Activated T-helper 1 cell treated with anti-CD3 and anti-CD28 coated beads, Interleukin-12 subunit alpha, Interleukin-12 subunit beta, Interleukin-2, Interleukin-4 antibody, amounts not matched to agents 30 ng/mL and 10 ng/mL and 1 ng/mL, durations not matched to agents 14 hours and 24 hours and 36 hours (primary cell): ENCODE results near the gene ICA1. TPM values are rescaled to one million over a fixed set of nuclear protein-coding genes. Genes with fewer than 3 reads are reported as not detected.
"Not testable (repeated sequence)": the region's sequence is repeated elsewhere in the genome, so short reads cannot be mapped to it uniquely, and the experiment has no call there.

Experiments
- DNase-seq: peaks from one replicate; pipeline ENCODE4 v3.0.0; 2021; ENCODE audit warnings: low spot score
- H3K27ac Mint-ChIP-seq: one replicate; pipeline ENCODE4 v1.8.0; 2021; ENCODE audit warnings: mild to moderate bottlenecking, mixed read lengths
- H3K27me3 Mint-ChIP-seq: one replicate; pipeline ENCODE4 v1.8.0; 2022; ENCODE audit warnings: mild to moderate bottlenecking, moderate library complexity, mixed read lengths; ENCODE audit not compliant: insufficient read depth
- H3K36me3 Mint-ChIP-seq: one replicate; pipeline ENCODE4 v1.8.0; 2021; ENCODE audit warnings: low read depth, mixed read lengths
- H3K4me1 Mint-ChIP-seq: one replicate; pipeline ENCODE4 v1.8.0; 2021; ENCODE audit warnings: low read depth, mixed read lengths
- H3K4me3 Mint-ChIP-seq: one replicate; pipeline ENCODE4 v1.8.0; 2021; ENCODE audit warnings: mild to moderate bottlenecking, moderate library complexity, mixed read lengths
- H3K9me3 Mint-ChIP-seq: one replicate; pipeline ENCODE4 v1.8.0; 2021; ENCODE audit warnings: mixed read lengths
- intact Hi-C: fragments of 100-400 bp; cut with micrococcal nuclease; formaldehyde crosslinking; loops from one replicate; pipeline ENCODE4 v1.15.1; 2024
- total RNA-seq: library from RNA; stranded (reverse); gene quantifications from 2 replicates; pipeline ENCODE4 v1.2.3, GENCODE V29; 2022

The ICA1 gene
- 1.9 and 2.3 TPM in 2 replicates for total RNA-seq

GRCh38 chr7:8261711-8262695, at the start of gene ICA1:
Gene ICA1 (minus strand): TSS chr7:8262167. CDS start chr7:8235926, 26,241 bp downstream.
- Mint-ChIP-seq H3K27me3 (peaks cover 43% of the 10 kb centered on the region), H3K9me3 (no peaks in the 10 kb centered on the region), H3K4me3 (peak within 1 kb of the TSS; percentile 81), H3K36me3 (no peaks in the 10 kb centered on the region), H3K4me1 (peaks cover 9% of the 10 kb centered on the region), H3K27ac (peak within 1 kb of the TSS; percentile 55)
- intact Hi-C loops: no loop called here
- DNase-seq: no peak

DNA sequence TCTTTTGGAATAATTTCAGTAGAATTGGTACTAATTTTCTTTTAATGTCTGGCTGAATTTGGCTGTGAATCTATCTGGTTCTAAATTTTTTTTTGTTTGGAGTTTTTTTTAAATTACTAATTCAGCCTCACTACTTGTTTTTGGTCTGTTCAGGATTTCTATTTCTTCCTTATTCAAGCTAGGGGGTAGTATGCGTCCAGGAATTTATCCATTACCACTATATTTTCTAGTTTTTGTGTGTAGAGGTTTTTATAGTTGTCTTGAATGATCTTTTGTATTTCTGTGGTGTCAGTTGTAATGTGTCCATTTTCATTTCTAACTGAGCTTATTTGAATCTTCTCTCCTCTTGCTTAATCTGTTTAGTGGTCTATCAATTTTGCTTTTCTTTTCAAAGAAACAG, 48.9 kb upstream of the ICA1 start:
- Mint-ChIP-seq H3K27ac (no peak overlapping the region), H3K36me3 (no peaks in the 10 kb centered on the region), H3K4me3 (no peak overlapping the region), H3K9me3 (no peaks in the 10 kb centered on the region), H3K4me1 (no peaks in the 10 kb centered on the region), H3K27me3 (peaks cover 6% of the 10 kb centered on the region)
- intact Hi-C loops: no loop called here
- DNase-seq: no peak

GRCh38 chr7:8305625-8306388, 43.8 kb upstream of the ICA1 start:
- Mint-ChIP-seq H3K9me3 (no peaks in the 10 kb centered on the region), H3K36me3 (no peaks in the 10 kb centered on the region), H3K4me1 (no peaks in the 10 kb centered on the region), H3K27ac (no peak overlapping the region), H3K4me3 (no peak overlapping the region), H3K27me3 (peaks cover 4% of the 10 kb centered on the region)
- intact Hi-C loops: no loop called here
- DNase-seq: no peak

- Mint-ChIP-seq H3K36me3 (no peaks in the 10 kb centered on the region), H3K27me3 (peaks cover 4% of the 10 kb centered on the region), H3K4me3 (no peak overlapping the region), H3K9me3 (no peaks in the 10 kb centered on the region), H3K4me1 (no peaks in the 10 kb centered on the region), H3K27ac (no peak overlapping the region)
- DNase-seq: no peak
- intact Hi-C loops: no loop called here
Observed at GRCh38 chr7:8305104-8305503, 43.1 kb upstream of the ICA1 start.

GRCh38 chr7:8303904-8304528, 42.0 kb upstream of the ICA1 start:
- Mint-ChIP-seq H3K9me3 (no peaks in the 10 kb centered on the region), H3K27ac (no peak overlapping the region), H3K27me3 (peaks cover 2% of the 10 kb centered on the region), H3K4me1 (no peaks in the 10 kb centered on the region), H3K36me3 (no peaks in the 10 kb centered on the region), H3K4me3 (no peak overlapping the region)
- DNase-seq: no peak
- intact Hi-C loops: no loop called here

GRCh38 chr7:8297023-8297422, 35.1 kb upstream of the ICA1 start:
- not testable (repeated sequence) for H3K9me3 Mint-ChIP-seq, DNase-seq, H3K36me3 Mint-ChIP-seq, H3K4me3 Mint-ChIP-seq, H3K4me1 Mint-ChIP-seq, H3K27ac Mint-ChIP-seq
- H3K27me3 Mint-ChIP-seq: peaks cover 10% of the 10 kb centered on the region
- intact Hi-C loops: loop anchor here (2.0 to 10.0 kb wide), 5 partner anchors 325 to 1782 kb away; no protein-coding TSS in a partner anchor

- no peak for DNase-seq
- intact Hi-C loops: loop anchor here (1.0 to 10.0 kb wide), 9 partner anchors 79 to 1782 kb away; partner anchors contain the start of gene UMAD1
- Mint-ChIP-seq H3K36me3 (no peaks in the 10 kb centered on the region), H3K4me1 (peaks cover 4% of the 10 kb centered on the region), H3K27ac (no peak overlapping the region), H3K9me3 (no peaks in the 10 kb centered on the region), H3K27me3 (peaks cover 11% of the 10 kb centered on the region), H3K4me3 (no peak overlapping the region)
Observed at GRCh38 chr7:8296362-8296659, 34.3 kb upstream of the ICA1 start.

- Mint-ChIP-seq H3K9me3 (no peaks in the 10 kb centered on the region), H3K27me3 (peaks cover 13% of the 10 kb centered on the region), H3K27ac (no peak overlapping the region), H3K36me3 (no peaks in the 10 kb centered on the region), H3K4me3 (no peak overlapping the region), H3K4me1 (peaks cover 4% of the 10 kb centered on the region)
- intact Hi-C loops: loop anchor here (1.0 to 10.0 kb wide), 9 partner anchors 78 to 1781 kb away; partner anchors contain the start of gene UMAD1
- DNase-seq: peak; percentile 8
Observed at GRCh38 chr7:8295638-8296361, 33.8 kb upstream of the ICA1 start.

DNA sequence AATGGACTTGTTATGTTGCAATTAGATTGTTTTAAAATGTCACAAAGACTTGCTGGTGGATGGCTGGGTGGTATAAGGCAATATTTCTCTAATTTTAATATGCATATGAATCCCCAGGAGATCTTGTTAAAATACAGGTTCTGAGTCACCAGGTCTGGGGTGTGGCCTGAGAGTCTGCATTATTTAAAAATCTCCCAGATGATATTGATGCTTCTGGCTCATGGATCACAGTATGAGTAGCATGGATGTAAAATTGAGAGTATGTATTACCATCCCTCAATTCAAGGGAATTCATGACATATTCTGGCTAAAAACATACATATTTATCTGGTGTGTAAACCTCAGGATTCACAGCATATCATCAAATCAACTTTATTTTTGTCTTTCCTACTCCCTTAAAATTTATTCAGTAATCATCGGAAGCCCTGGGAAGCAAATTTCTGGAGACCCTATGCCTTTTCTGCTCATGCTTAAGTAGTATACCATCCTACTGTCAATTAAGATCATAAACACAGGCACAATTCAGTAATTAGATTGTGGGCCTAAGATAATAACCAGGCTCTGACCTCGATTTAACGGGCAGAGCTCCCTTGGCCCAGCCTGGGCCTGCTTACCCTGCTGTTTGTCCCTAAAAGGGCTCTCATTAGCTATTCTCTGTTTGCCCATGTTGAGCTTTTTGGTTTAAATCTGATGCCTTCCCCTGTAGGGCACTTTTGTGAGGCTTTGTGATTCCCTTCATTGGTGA, 29.6 kb upstream of the ICA1 start:
- DNase-seq: no peak
- intact Hi-C loops: loop anchor here (10.0 kb wide), 1 partner anchor 1777 kb away; no protein-coding TSS in a partner anchor
- Mint-ChIP-seq H3K27ac (no peak overlapping the region), H3K4me3 (no peak overlapping the region), H3K9me3 (no peaks in the 10 kb centered on the region), H3K4me1 (peaks cover 4% of the 10 kb centered on the region), H3K27me3 (peaks cover 25% of the 10 kb centered on the region), H3K36me3 (no peaks in the 10 kb centered on the region)

DNA sequence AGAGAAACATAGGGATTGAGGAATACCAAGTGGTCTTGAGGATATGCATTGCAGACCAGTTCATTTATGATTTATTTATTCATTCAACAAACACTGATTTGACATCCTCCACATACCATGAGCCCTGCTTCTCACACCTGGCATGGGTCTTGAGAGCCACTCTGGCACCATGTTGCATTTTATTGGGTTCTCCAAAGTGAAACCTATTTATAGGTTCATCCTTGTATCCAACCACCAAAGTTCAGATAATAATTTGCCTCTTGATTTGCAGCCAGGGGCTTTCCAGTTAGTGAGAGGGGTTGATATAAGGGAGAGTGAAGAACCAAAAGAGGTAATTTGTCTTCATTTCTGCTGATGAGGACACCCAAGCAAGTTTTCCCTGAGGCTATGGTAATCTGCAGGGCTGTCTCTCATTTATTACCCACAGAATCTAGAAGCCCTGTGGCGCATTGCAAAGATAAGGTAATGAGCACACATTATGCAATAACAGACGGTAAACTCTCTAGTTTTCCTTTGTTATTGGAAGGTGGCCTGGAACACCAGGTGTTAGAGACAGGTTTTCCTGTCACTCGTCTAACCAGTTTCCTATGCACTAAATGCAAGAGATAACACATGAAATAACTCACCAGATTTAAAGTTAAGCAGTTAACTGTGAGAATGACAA, 28.8 kb upstream of the ICA1 start:
- intact Hi-C loops: loop anchor here (10.0 kb wide), 1 partner anchor 1776 kb away; no protein-coding TSS in a partner anchor
- H3K4me3 Mint-ChIP-seq: no peak overlapping the region
- H3K4me1 Mint-ChIP-seq: peaks cover under 1% of the 10 kb centered on the region
- no peaks in the 10 kb centered on the region for H3K36me3 Mint-ChIP-seq
- H3K27me3 Mint-ChIP-seq: peaks cover 22% of the 10 kb centered on the region
- DNase-seq: no peak
- H3K27ac Mint-ChIP-seq: no peak overlapping the region
- H3K9me3 Mint-ChIP-seq: no peaks in the 10 kb centered on the region

DNA sequence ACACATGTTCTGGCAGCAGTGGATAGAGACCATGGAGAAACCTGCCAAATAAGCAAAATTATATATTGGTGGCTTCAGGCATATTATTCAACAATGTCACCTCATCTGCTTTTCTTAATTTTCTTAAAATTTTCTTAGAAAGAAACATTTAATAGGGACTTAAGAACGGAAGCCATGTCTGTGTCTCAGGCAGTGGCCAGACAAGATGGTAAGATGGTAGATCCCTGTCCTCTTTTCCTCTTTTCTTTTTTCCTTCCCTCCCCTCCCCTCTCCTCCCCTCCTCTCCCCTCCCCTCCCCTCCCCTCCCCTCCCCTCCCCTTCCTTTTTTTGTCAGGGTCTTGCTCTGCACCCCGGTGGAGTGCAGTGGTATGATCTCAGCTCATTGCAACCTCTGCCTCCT, 24.2 kb upstream of the ICA1 start:
- no peak overlapping the region for H3K27ac Mint-ChIP-seq
- H3K9me3 Mint-ChIP-seq: no peaks in the 10 kb centered on the region
- H3K27me3 Mint-ChIP-seq: peaks cover 13% of the 10 kb centered on the region
- intact Hi-C loops: no loop called here
- H3K4me3 Mint-ChIP-seq: no peak overlapping the region
- H3K36me3 Mint-ChIP-seq: no peaks in the 10 kb centered on the region
- no peaks in the 10 kb centered on the region for H3K4me1 Mint-ChIP-seq
- DNase-seq: no peak
